Caco-2 (cell line): ENCODE results near the gene VIPR1. TPM values are rescaled to one million over a fixed set of nuclear protein-coding genes. Genes with fewer than 3 reads are reported as not detected.

Experiments used
- BruUV-seq: library from RNA; stranded (reverse); fragments of 400-500 nt; replicated peaks from 2 replicates; lab custom pipeline; 2021; lab: Mats Ljungman, UMichigan
- CTCF ChIA-PET: fragments of 300-600 bp; sonication (Branson Sonifier 250); formaldehyde crosslinking; loops from one replicate; lab custom pipeline; 2022; ENCODE audit warnings: antibody characterized with exemption; lab: Charles Lee
- POLR2A ChIA-PET: fragments of 300-600 bp; sonication (Branson Sonifier 250); formaldehyde crosslinking; loops from one replicate; lab custom pipeline; 2022; ENCODE audit warnings: antibody characterized with exemption; lab: Charles Lee
- DNase-seq, 2 experiments: peaks; one replicate each; pipeline versions ENCODE4 v3.0.0 to v3.0.0-alpha.2; 2020 to 2022
- H3K27me3 ChIP-seq: replicated peaks from 2 replicates; pipeline ENCODE4 v1.6.0; 2011; ENCODE audit warnings: low read length; ENCODE audit not compliant: control insufficient read depth, insufficient read depth
- H3K36me3 ChIP-seq: 2 replicates; pipeline ENCODE4 v1.5.1; 2011; ENCODE audit warnings: low read length; ENCODE audit not compliant: control insufficient read depth, insufficient read depth
- H3K4me1 ChIP-seq: fragments of 250-450 bp; sonication (Bioruptor Pico); 2 replicates; pipeline ENCODE4 v1.5.1; 2020; ENCODE audit warnings: mild to moderate bottlenecking
- H3K4me3 ChIP-seq: 2 replicates; pipeline ENCODE4 v1.5.1; 2011; ENCODE audit warnings: low read depth, mild to moderate bottlenecking, control low read depth, low read length
- H3K9me3 ChIP-seq: fragments of 250-450 bp; sonication (Bioruptor Pico); 2 replicates; pipeline ENCODE4 v1.5.1; 2020; ENCODE audit warnings: mild to moderate bottlenecking, moderate library complexity
- H3K27ac Mint-ChIP-seq: one replicate; pipeline ENCODE4 v1.8.0; 2022; ENCODE audit warnings: mixed read lengths; ENCODE audit not compliant: unreplicated experiment
- H3K27me3 Mint-ChIP-seq: one replicate; pipeline ENCODE4 v1.8.0; 2022; ENCODE audit warnings: mixed read lengths; ENCODE audit not compliant: insufficient read depth, unreplicated experiment
- H3K36me3 Mint-ChIP-seq: one replicate; pipeline ENCODE4 v1.8.0; 2022; ENCODE audit warnings: mild to moderate bottlenecking, mixed read lengths; ENCODE audit not compliant: insufficient read depth, unreplicated experiment
- H3K4me1 Mint-ChIP-seq: one replicate; pipeline ENCODE4 v1.8.0; 2022; ENCODE audit warnings: low read depth, mixed read lengths; ENCODE audit not compliant: unreplicated experiment
- H3K4me3 Mint-ChIP-seq: one replicate; pipeline ENCODE4 v1.8.0; 2022; ENCODE audit warnings: mild to moderate bottlenecking, moderate library complexity, mixed read lengths; ENCODE audit not compliant: unreplicated experiment
- H3K9me3 Mint-ChIP-seq: one replicate; pipeline ENCODE4 v1.8.0; 2022; ENCODE audit warnings: mixed read lengths; ENCODE audit not compliant: unreplicated experiment
- intact Hi-C: fragments of 100-400 bp; cut with micrococcal nuclease; formaldehyde crosslinking; loops from one replicate; pipeline ENCODE4 v1.10.0; 2022; ENCODE audit not compliant: unreplicated experiment
- total RNA-seq: library from RNA; stranded (reverse); gene quantifications from 2 replicates; pipeline ENCODE4 v1.2.3, GENCODE V29; 2022
- TF ChIP-seq, protein P1 (sequence below), 2 experiments: fragments of 200-600 bp in 1 of 2; IDR thresholded peaks; 1 replicate in 1 of 2; 2 replicates in 1 of 2; pipeline versions ENCODE4 v1.5.1 to v1.8.0; 2011 to 2022; ENCODE audit warnings: antibody characterized with exemption in 1 of 2, control low read depth in 1 of 2, inconsistent platforms in 1 of 2, low read depth in 1 of 2, low read length in 1 of 2, mild to moderate bottlenecking in 1 of 2, moderate library complexity in 1 of 2; ENCODE audit not compliant: insufficient read depth in 1 of 2, severe bottlenecking in 1 of 2, unreplicated experiment in 1 of 2

Gene VIPR1
- total RNA-seq, 1 experiment from 2014 or later = 3.8 TPM

DNA sequence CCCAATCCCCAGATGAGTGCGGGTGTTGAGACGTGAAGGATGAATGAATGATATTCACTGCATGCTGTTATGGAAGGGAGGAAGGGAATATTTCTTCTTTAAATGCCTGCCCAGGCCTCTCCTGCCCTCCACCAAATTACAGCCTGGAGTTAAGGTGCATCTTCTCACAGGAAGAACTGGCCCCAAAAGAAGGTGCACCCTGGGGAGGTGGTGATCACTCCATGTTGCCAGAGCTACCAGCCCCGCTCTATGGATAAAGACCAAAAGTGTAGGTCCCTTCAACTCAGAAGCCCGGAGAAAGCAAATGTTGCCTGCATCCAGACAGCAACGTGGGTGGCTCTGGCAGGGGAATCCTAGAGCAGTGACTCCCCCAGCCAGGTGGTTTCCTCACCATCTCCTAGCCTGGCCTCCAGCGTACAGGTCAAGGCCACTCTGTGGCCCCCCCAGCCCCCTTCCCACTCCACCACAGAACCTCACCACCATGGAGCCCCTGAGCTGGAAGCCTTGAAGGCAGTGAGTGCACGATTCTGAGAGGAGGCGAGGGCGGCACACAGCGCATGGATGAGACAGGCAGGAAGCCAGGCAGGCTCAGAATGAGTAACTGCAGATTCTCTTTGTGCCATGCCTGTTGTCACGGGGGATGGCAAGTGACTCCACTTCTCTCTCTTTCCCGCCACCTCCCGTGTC, 3.5 kb upstream of the VIPR1 start:
- peaks cover 8% of the 10 kb centered on the region for H3K36me3 Mint-ChIP-seq
- no TSS peak for BruUV-seq
- no peaks in the 10 kb centered on the region for H3K27me3 ChIP-seq
- intact Hi-C loops = no loop called here
- H3K36me3 ChIP-seq = no peaks in the 10 kb centered on the region
- ChIA-PET POLR2A (no interaction called here), CTCF (no interaction called here)
- DNase-seq = peak in 1 of 2 experiments; percentile 18
- H3K27me3 Mint-ChIP-seq = peaks cover 10% of the 10 kb centered on the region
- TF ChIP-seq, protein P1, sequence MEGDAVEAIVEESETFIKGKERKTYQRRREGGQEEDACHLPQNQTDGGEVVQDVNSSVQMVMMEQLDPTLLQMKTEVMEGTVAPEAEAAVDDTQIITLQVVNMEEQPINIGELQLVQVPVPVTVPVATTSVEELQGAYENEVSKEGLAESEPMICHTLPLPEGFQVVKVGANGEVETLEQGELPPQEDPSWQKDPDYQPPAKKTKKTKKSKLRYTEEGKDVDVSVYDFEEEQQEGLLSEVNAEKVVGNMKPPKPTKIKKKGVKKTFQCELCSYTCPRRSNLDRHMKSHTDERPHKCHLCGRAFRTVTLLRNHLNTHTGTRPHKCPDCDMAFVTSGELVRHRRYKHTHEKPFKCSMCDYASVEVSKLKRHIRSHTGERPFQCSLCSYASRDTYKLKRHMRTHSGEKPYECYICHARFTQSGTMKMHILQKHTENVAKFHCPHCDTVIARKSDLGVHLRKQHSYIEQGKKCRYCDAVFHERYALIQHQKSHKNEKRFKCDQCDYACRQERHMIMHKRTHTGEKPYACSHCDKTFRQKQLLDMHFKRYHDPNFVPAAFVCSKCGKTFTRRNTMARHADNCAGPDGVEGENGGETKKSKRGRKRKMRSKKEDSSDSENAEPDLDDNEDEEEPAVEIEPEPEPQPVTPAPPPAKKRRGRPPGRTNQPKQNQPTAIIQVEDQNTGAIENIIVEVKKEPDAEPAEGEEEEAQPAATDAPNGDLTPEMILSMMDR (IDR thresholded peaks at IDR 0.05; ENCODE audit: insufficient read depth in 1 of 2, low read depth in 1 of 2, low read length in 1 of 2, severe bottlenecking in 1 of 2, unreplicated experiment in 1 of 2) = no peak
- H3K4me1 ChIP-seq = peaks cover 4% of the 10 kb centered on the region; the same call in 1 of the 2 replicates
- no peak overlapping the region for H3K4me3 Mint-ChIP-seq
- no peak overlapping the region for H3K4me3 ChIP-seq
- peaks cover 16% of the 10 kb centered on the region for H3K4me1 Mint-ChIP-seq
- no peaks in the 10 kb centered on the region for H3K9me3 Mint-ChIP-seq
- no peak overlapping the region for H3K27ac Mint-ChIP-seq
- H3K9me3 ChIP-seq = no peaks in the 10 kb centered on the region

DNA sequence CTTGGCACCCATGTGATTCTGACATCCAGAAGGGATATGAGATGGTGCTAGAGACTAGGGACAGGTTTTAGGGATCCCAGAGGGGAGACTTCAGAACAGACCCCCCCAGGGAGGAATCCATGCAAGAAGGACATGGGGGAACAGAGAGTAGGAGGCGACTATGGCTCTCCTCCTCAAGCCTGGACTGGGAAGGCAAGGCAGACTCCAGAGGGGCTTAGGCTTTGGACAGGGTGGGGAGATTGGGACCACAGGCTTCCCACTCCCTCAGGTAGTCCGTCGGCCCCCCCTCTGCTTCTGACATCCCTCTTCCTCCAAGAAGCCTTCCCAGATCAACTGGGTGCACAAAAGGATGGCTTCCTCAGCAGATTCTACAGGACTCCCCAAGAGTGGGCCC, 3.0 kb upstream of the VIPR1 start:
- H3K9me3 ChIP-seq = no peaks in the 10 kb centered on the region

DNA sequence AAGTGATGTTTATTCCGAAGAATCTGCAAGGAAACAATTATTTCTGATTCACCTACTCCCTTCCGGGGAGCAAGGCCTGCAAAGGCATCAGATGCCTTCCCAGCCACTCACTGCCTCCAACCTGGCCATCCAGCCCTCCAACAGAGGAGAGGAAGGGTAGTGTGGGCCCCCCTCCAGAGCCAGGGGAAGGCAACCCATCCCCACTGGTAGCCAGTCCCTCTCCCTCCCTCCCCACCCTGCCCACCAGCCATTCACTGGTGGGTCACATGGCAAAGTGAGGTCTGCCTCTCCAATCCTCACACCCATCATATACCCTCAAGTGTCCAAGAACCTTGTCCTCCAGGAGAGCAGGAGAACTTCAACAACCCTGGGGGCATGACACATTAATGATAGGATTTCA, 2.4 kb upstream of the VIPR1 start:
- Mint-ChIP-seq H3K4me3 (peak overlapping the region; percentile 85), H3K27me3 (peaks cover 10% of the 10 kb centered on the region), H3K27ac (no peak overlapping the region), H3K36me3 (peaks cover 8% of the 10 kb centered on the region), H3K4me1 (peaks cover 16% of the 10 kb centered on the region), H3K9me3 (no peaks in the 10 kb centered on the region)
- no TSS peak for BruUV-seq
- DNase-seq = peak in 1 of 2 experiments; percentile 14
- H3K27me3 ChIP-seq = no peaks in the 10 kb centered on the region
- TF ChIP-seq, protein P1 (IDR thresholded peaks at IDR 0.05; ENCODE audit: insufficient read depth in 1 of 2, low read depth in 1 of 2, low read length in 1 of 2, severe bottlenecking in 1 of 2, unreplicated experiment in 1 of 2) = no peak
- ChIA-PET CTCF (interaction anchor here (1.5 kb wide), 2 partner anchors 45 to 47 kb away, joined by 6 to 7 read pairs; no protein-coding TSS in a partner anchor), POLR2A (no interaction called here)
- H3K9me3 ChIP-seq = no peaks in the 10 kb centered on the region
- H3K4me3 ChIP-seq = no peak overlapping the region
- H3K36me3 ChIP-seq = no peaks in the 10 kb centered on the region
- H3K4me1 ChIP-seq = peaks cover 4% of the 10 kb centered on the region; the same call in 1 of the 2 replicates
- intact Hi-C loops = no loop called here

More for the DNA sequence above, 3.0 kb upstream of the VIPR1 start:
- H3K27me3 ChIP-seq = no peaks in the 10 kb centered on the region
- BruUV-seq = no TSS peak
- H3K36me3 Mint-ChIP-seq = peaks cover 8% of the 10 kb centered on the region
- TF ChIP-seq, protein P1 (IDR thresholded peaks at IDR 0.05; ENCODE audit: insufficient read depth in 1 of 2, low read depth in 1 of 2, low read length in 1 of 2, severe bottlenecking in 1 of 2, unreplicated experiment in 1 of 2) = no peak
- H3K4me1 Mint-ChIP-seq = peaks cover 16% of the 10 kb centered on the region
- peak in 1 of 2 experiments; percentile 12 for DNase-seq
- intact Hi-C loops = no loop called here
- H3K9me3 Mint-ChIP-seq = no peaks in the 10 kb centered on the region
- H3K36me3 ChIP-seq = no peaks in the 10 kb centered on the region
- CTCF ChIA-PET = no interaction called here
- H3K27ac Mint-ChIP-seq = no peak overlapping the region
- H3K4me3 ChIP-seq = no peak overlapping the region
- H3K27me3 Mint-ChIP-seq = peaks cover 10% of the 10 kb centered on the region
- POLR2A ChIA-PET = no interaction called here
- H3K4me1 ChIP-seq = peaks cover 4% of the 10 kb centered on the region; the same call in 1 of the 2 replicates
- no peak overlapping the region for H3K4me3 Mint-ChIP-seq
